Lower leg skin (tissue), 4 donors: ENCODE measurements around the gene PSRC1. TPM values are rescaled to one million over a fixed set of nuclear protein-coding genes. Genes with fewer than 3 reads are reported as not detected.

Experiments
- DNase-seq, 2 donors: peaks; one replicate each; pipeline ENCODE4 v3.0.0-alpha.2; 2019; ENCODE audit warnings: low spot score in 2 of 2
- H3K4me3 ChIP-seq: fragments of 200-600 bp; sonication (generic); 2 replicates; pipeline ENCODE4 v1.5.1; 2017; ENCODE audit warnings: mild to moderate bottlenecking, low read depth; ENCODE audit not compliant: poor library complexity, severe bottlenecking
- POLR2A ChIP-seq, 2 donors: fragments of 450-650 bp; IDR thresholded peaks; one replicate each; pipeline ENCODE4 v1.6.1; 2016 to 2017; ENCODE audit warnings: antibody characterized with exemption in 2 of 2, mild to moderate bottlenecking in 1 of 2, moderate library complexity in 1 of 2
- WGBS, 2 donors: methylation state at CpG; one replicate each; pipeline ENCODE4 v1.1.5; 2018; 5-methylcytosine and 5-hydroxymethylcytosine counted together
- intact Hi-C: fragments of 100-400 bp; cut with DNase I; formaldehyde crosslinking; loops from one replicate; pipeline ENCODE4 v1.15.0; 2023; ENCODE audit warnings: low total_unique reads
- total RNA-seq, 4 donors: library from RNA; depleted of rRNA; stranded (reverse); fragments of >200 nt; gene quantifications; one replicate each; pipeline ENCODE4 v1.1.0, GENCODE V29; 2016
- TF ChIP-seq, protein P1 (sequence below), 3 donors: fragments of 450-650 bp; IDR thresholded peaks; one replicate each; pipeline ENCODE4 v1.5.1; 2016; ENCODE audit warnings: antibody characterized with exemption in 3 of 3, mild to moderate bottlenecking in 3 of 3, moderate library complexity in 2 of 3

Gene PSRC1
- total RNA-seq, 4 donors from 2014 or later = 2.8 to 6.9 (median 5.3) TPM

DNA sequence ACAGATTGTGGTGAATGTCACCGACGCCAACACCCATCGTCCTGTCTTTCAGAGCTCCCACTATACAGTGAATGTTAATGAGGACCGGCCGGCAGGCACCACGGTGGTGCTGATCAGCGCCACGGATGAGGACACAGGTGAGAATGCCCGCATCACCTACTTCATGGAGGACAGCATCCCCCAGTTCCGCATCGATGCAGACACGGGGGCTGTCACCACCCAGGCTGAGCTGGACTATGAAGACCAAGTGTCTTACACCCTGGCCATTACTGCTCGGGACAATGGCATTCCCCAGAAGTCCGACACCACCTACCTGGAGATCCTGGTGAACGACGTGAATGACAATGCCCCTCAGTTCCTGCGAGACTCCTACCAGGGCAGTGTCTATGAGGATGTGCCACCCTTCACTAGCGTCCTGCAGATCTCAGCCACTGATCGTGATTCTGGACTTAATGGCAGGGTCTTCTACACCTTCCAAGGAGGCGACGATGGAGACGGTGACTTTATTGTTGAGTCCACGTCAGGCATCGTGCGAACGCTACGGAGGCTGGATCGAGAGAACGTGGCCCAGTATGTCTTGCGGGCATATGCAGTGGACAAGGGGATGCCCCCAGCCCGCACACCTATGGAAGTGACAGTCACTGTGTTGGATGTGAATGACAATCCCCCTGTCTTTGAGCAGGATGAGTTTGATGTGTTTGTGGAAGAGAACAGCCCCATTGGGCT is 30.6 kb downstream of the PSRC1 start:
- peak in 1 of 2 donors; percentile 13 for DNase-seq
- TF ChIP-seq, protein P1, sequence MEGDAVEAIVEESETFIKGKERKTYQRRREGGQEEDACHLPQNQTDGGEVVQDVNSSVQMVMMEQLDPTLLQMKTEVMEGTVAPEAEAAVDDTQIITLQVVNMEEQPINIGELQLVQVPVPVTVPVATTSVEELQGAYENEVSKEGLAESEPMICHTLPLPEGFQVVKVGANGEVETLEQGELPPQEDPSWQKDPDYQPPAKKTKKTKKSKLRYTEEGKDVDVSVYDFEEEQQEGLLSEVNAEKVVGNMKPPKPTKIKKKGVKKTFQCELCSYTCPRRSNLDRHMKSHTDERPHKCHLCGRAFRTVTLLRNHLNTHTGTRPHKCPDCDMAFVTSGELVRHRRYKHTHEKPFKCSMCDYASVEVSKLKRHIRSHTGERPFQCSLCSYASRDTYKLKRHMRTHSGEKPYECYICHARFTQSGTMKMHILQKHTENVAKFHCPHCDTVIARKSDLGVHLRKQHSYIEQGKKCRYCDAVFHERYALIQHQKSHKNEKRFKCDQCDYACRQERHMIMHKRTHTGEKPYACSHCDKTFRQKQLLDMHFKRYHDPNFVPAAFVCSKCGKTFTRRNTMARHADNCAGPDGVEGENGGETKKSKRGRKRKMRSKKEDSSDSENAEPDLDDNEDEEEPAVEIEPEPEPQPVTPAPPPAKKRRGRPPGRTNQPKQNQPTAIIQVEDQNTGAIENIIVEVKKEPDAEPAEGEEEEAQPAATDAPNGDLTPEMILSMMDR (IDR thresholded peaks at IDR 0.05) = no peak
- TF ChIP-seq POLR2A (IDR thresholded peaks at IDR 0.05) = no peak
- 96 to 97% methylated on average over 27 to 31 of the region's 31 CpGs for WGBS, 2 donors
- intact Hi-C loops = no loop called here
- no peak overlapping the region for H3K4me3 ChIP-seq

DNA sequence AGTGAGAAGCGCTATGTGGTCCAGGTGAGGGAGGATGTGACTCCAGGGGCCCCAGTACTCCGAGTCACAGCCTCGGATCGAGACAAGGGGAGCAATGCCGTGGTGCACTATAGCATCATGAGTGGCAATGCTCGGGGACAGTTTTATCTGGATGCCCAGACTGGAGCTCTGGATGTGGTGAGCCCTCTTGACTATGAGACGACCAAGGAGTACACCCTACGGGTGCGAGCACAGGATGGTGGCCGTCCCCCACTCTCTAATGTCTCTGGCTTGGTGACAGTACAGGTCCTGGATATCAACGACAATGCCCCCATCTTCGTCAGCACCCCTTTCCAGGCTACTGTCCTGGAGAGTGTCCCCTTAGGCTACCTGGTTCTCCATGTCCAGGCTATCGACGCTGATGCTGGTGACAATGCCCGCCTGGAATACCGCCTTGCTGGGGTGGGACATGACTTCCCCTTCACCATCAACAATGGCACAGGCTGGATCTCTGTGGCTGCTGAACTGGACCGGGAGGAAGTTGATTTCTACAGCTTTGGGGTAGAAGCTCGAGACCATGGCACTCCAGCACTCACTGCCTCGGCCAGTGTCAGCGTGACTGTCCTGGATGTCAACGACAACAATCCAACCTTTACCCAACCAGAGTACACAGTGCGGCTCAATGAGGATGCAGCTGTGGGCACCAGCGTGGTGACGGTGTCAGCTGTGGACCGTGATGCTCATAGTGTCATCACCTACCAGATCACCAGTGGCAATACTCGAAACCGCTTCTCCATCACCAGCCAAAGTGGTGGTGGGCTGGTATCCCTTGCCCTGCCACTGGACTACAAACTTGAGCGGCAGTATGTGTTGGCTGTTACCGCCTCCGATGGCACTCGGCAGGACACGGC is 31.4 kb downstream of the PSRC1 start:
- intact Hi-C loops = no loop called here
- no peak overlapping the region for H3K4me3 ChIP-seq
- peak in 1 of 2 donors; percentile 12 for DNase-seq
- 95% methylated on average over 32 of the region's 32 CpGs for WGBS, 2 donors
- TF ChIP-seq, protein P1 (IDR thresholded peaks at IDR 0.05) = no peak
- TF ChIP-seq POLR2A (IDR thresholded peaks at IDR 0.05) = no peak

DNA sequence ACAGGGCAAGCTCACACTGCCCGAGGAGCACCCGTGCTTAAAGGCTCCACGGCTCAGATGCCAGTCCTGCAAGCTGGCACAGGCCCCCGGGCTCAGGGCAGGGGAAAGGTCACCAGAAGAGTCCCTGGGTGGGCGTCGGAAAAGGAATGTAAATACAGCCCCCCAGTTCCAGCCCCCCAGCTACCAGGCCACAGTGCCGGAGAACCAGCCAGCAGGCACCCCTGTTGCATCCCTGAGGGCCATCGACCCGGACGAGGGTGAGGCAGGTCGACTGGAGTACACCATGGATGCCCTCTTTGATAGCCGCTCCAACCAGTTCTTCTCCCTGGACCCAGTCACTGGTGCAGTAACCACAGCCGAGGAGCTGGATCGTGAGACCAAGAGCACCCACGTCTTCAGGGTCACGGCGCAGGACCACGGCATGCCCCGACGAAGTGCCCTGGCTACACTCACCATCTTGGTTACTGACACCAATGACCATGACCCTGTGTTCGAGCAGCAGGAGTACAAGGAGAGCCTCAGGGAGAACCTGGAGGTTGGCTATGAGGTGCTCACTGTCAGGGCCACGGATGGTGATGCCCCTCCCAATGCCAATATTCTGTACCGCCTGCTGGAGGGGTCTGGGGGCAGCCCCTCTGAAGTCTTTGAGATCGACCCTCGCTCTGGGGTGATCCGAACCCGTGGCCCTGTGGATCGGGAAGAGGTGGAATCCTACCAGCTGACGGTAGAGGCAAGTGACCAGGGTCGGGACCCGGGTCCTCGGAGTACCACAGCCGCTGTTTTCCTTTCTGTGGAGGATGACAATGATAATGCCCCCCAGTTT is 32.3 kb downstream of the PSRC1 start:
- peak overlapping the region; percentile 49 for H3K4me3 ChIP-seq
- DNase-seq = peak in 1 of 2 donors; percentile 16
- TF ChIP-seq, protein P1 (IDR thresholded peaks at IDR 0.05) = no peak
- TF ChIP-seq POLR2A (IDR thresholded peaks at IDR 0.05) = no peak
- 85 to 91% methylated on average over 30 to 33 of the region's 33 CpGs for WGBS, 2 donors
- intact Hi-C loops = no loop called here

DNA sequence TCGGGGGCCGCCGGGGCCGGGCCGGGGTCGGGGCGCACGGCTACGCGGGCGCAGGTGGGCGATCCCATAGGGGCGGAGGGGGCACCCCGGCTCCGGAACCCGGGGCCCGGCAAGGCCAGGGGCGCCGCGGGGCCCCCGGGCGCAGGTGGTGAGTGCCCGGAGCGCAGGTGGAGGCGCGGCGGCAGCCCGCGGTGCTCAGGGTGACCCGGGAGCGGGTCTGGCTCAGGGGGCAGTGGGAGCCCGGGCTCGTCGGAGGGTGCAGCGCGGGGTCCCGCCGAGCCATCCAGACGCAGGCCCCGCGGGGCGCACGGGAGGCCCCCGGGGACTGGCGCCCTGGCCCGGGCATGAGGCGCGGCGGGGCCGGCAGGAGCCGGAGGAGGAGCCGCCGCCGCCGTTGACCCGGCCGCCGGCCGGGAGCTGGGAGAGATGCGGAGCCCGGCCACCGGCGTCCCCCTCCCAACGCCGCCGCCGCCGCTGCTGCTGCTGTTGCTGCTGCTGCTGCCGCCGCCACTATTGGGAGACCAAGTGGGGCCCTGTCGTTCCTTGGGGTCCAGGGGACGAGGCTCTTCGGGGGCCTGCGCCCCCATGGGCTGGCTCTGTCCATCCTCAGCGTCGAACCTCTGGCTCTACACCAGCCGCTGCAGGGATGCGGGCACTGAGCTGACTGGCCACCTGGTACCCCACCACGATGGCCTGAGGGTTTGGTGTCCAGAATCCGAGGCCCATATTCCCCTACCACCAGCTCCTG is 33.1 kb downstream of the PSRC1 start:
- TF ChIP-seq POLR2A (IDR thresholded peaks at IDR 0.05) = no peak
- TF ChIP-seq, protein P1 (IDR thresholded peaks at IDR 0.05) = no peak
- peak in 1 of 2 donors; percentile 7 for DNase-seq
- intact Hi-C loops = no loop called here
- H3K4me3 ChIP-seq = peak overlapping the region; percentile 49
- WGBS, 2 donors = 1% methylated on average over 35 of the region's 80 CpGs; no CpG with 5 or more reads in 1 of the 2 donors
